Activated gamma-delta T cell treated with Interleukin-2 at 50 U/mL for 16 hours (primary cell): Measurements from ENCODE around the gene SORD.
"Not testable (repeated sequence)": the region's sequence is repeated elsewhere in the genome, so short reads cannot be mapped to it uniquely, and the experiment has no call there.

Experiments used
- DNase-seq: peaks from one replicate; pipeline ENCODE4 v3.0.0-alpha.2; 2020

SORD gene

DNA sequence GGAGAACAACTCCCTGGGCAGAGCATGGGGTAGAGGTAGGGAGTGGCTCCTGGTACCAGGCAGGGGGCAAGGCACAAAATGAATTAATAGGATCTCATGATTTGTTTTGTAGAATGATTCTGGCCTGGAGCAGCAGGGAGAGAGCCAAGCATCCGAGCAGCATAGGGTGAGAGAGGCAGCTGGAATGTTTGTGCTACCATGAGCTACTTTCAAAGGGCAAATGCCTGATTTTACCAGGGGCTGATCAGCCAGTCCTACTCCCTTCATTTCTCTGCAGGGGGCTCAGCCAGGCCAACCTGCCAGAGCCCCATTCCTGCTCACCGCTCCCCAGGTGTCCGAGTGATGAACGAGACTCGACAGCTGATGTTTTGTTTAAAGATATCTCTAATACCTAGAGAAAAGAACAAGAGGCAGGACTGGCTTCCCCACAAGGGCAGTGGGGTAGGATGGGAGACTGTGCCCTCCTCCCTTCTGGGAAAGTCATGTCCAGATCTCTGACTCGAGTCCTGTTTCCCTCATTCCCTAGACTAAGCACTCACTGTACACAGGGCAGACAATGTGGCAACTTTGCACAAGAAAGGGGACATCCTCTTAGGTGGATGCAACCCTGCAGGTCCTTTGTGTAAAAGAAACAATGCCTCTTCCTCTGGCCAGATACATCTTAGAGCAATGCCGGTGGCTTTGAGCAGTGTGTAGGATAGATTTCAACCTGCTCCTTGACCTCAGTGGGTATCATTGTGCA is 78.1 kb downstream of the SORD start:
- no peak for DNase-seq

DNA sequence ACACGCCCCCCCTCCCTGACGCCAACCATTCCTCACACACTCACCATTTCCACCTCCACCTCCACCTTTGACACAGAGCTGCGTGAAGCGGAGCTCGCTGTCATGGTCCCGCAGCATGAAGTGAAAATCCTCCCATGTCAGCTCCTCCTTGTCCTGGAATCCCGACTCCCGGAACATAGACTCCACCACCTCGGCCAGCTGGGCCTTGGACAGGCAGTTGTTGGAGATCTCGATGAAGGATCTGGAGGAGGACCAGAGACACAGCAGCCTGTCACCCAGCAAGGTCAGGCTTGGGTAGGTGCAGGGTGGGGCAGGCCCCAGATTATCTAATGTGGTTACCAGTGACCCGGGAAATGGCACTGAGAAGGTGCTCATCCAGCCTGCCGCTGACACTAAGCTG is 78.8 kb downstream of the SORD start:
- no peak for DNase-seq

DNA sequence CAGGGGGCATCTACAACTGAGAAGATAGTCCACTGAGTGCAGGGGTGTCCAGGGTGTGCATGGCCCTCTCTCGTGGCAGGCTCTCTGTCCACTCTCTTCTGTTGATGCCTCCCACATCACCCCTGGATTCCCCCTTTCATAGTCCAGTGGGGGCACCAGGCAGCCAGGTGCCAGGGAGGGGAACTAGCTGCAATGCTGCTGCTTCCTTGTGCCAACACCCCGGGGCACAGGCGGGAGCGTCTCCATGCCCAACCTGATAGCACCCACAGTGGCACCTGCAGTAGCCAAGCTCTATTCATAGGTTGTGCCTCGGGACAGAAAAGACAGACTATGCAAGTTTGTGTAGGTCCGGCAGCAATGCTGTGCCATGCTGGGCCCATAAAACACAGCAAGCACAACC is 79.2 kb downstream of the SORD start:
- DNase-seq = no peak

DNA sequence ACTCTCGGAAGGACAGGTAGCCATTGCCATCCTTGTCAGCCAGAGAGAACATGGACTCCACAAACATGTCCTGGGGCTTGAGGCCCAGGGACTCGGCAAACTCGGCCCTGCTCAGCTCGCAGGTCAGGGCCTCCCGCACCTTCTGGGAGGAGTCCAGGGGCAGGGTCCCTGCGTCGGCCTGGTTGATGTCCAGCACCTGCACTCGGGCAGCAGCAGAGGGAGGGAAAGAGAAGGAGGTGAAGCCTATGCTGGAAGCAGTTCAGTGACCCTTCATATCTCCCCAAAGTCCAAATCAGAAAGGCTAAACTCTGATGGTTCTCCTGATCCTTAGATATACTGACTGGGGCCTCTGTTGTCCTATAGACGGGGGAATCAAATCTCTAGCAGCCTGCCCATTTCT is 81.2 kb downstream of the SORD start:
- DNase-seq = not testable (repeated sequence)

GRCh38 chr15:45105586-45105985 is 82.6 kb downstream of the SORD start:
- DNase-seq = no peak

GRCh38 chr15:45106002-45106790 is 83.2 kb downstream of the SORD start:
- DNase-seq = no peak

DNA sequence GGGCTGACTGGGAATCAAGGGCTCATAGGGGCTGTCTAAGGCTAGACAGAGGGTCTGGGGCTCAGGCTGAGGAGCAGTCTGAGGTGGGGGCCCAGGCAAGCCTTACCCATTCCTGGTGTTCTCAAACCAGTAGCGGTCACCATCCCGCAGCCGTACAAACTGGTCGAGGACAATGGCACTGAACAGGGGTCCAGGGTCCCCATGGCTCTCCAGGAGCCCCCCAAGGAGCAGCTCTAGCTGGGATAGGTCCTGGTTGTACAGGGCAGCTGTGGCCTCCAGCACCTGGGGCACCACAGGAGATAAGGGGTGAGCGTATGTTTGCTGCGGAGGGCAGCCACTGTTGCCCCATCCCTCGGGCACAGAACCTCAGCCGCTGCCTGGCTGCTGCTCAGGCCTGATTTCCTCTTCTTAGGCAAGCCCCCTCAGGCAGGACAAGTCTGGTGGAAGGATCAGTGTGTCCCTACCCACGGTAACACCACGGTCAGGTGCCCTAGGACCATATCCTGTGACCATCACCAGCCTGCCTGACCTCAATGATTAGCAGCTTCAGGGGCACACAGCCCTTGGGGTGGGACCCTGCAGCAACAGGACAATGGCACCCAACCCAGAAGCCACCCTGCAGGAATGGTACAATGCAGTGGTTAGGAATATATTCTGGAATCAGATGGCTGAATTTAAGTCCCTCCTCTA is 85.1 kb downstream of the SORD start:
- no peak for DNase-seq

DNA sequence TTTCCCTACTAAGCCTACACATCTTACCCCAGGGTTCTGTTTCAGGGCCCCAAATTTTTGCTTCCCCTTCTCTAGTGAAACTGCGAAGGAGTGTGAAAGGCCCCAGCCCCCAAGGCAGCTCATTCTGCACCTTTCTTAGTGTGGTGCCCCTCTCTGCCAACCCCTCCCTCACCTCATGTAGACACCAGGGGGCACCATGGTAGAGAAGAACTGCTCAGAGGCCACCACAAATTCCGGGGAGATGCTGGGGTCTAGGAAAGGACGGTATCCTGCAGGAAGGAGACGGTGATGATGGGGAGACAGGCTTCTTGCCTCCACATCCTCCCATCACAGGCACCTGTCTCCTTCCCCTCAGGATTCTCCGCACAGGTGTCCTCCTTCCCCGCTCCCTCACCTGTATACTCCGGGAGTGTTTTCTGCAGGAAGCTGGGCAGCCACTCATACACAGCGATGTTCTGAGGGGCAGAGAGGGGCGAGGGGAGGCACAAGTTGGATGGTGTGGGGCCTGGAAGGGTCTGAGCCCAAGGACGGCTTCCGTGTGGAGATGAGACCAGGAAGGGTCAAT is 87.3 kb downstream of the SORD start:
- DNase-seq = no peak

GRCh38 chr15:45111390-45112142 is 88.6 kb downstream of the SORD start:
- DNase-seq = no peak

DNA sequence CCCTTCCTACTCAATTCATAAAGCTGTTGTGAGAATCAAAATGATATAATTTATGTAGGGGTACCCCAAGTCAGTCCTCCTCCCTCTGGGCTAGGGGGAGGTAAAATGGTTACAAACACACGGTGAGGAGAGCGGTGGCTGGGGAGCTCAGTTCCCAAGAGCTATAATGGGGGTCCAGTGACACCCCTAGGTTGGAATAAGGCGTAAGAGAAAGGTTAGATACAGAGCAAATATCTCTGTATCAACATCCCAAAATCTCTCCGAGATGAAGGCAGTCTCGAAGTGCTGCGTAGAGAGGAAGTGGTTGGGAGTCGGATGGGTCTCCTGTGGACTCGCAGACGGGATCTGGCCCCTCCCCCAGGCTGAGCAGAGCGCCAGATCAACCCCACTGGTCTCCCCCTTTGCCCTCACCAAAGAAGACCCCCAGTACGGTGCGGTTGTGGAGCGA is 89.2 kb downstream of the SORD start:
- no peak for DNase-seq

- DNase-seq = no peak
Observed at GRCh38 chr15:45112591-45113379, 89.8 kb downstream of the SORD start.

DNA sequence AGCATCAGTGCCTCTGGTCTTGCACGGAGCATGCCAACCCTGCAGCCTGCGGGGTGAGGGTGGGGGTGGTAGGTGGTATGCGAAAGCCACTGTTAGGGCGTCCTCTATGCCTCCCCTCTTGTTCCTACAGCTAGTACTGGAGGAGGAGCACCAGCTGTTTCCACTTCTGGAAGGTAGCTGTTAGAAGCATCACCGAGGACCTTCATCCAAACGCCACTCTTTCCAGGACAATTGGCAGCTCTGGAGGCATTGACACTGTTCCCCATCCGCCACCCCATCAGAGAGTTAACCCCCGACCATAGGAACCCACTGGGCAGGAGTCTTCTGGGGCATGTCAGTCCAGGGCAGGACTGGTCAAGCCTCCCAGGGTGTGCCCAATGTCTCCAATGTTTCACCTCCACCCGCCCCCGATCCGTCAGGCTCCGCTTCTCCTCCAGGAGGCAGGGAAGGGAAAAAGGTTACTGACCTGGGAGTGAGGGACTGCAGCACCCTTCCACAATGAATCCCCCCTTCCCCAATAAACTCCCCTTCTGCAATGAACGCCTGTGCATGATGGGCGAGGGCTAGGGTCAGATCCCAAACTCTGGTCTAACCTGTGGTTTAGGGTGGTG is 90.5 kb downstream of the SORD start:
- DNase-seq = no peak

GRCh38 chr15:45114076-45114750 is 91.2 kb downstream of the SORD start, which contains the start of the genes DUOX2 and DUOXA2:
TSS of gene DUOX2 (minus strand) at chr15:45114172. CDS start at chr15:45113411, 761 bp downstream.
TSS of gene DUOXA2 (plus strand) at chr15:45114326. CDS start at chr15:45114606, 280 bp downstream.
- DNase-seq = no peak

GRCh38 chr15:45114751-45115085 is 91.7 kb downstream of the SORD start:
- no peak for DNase-seq

DNA sequence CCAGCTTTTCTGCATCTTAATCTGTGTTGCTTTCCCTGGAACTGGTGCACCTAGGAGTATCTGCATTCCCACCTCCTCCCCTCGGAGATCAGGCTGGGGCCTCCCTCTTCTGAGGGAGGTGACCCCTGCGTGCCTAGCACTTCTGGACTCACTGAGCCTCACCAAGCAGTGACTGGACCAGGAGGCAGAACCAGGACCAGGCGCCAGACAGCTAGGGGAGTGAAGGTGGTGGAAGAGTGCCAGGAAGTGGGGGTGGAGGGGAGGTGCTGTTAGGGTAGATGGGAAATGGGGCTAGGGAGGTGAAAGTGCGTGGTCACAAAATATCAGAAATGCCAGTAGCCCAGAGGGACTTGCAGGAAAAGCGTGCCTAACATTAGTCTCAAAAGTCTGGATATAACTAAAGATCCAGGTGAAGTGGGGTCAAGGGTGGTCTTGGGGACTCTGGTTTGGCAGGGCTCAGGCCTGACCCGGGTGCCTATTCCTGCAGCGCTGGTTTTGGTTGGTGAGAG is 92.4 kb downstream of the SORD start:
- DNase-seq = no peak

DNA sequence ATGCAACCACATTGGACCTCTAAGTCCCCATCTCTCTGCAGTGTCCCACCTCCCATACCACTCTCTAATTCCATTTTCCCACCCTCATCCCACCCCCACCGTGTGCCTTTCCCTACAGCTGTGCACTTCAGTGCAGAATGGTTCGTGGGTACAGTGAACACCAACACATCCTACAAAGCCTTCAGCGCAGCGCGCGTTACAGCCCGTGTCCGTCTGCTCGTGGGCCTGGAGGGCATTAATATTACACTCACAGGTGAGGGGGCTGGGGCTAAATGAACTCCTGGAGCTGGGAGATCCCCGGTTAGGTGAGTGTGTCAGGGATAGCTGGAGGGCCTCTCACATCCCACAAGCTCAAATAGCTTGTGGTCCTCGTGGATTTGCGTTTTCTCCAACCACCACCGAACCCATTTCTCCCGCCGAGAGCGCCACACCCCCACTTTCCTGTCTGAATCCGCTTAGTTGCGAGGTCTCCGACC is 93.0 kb downstream of the SORD start:
- no peak for DNase-seq

GRCh38 chr15:45116482-45117307 is 93.7 kb downstream of the SORD start:
- no peak for DNase-seq

- DNase-seq = no peak
Observed at GRCh38 chr15:45117308-45118130, 94.5 kb downstream of the SORD start.
